Subcutaneous adipose tissue (tissue), 4 donors: ENCODE data around the gene MNT. TPM values are rescaled to one million over a fixed set of nuclear protein-coding genes. Genes with fewer than 3 reads are reported as not detected.

Experiments used
- CTCF ChIP-seq: fragments of 450-650 bp; IDR thresholded peaks from one replicate; pipeline ENCODE4 v1.5.1; 2016; ENCODE audit warnings: low read depth, mild to moderate bottlenecking, control low read depth, antibody characterized with exemption, moderate library complexity
- total RNA-seq, 4 donors: library from RNA; depleted of rRNA; stranded (reverse); fragments of >200 nt; gene quantifications; one replicate each; pipeline ENCODE4 v1.1.0, GENCODE V29; 2016

Gene MNT
- total RNA-seq, 4 donors from 2014 or later = 7.0 to 10.8 (median 9.8) TPM

- TF ChIP-seq CTCF = no peak
These were observed 2.2 kb upstream of the MNT start for GRCh38 chr17:2403044-2403443.

GRCh38 chr17:2402544-2402943 lies 1.7 kb upstream of the MNT start:
- no peak for TF ChIP-seq CTCF

- no peak for TF ChIP-seq CTCF
These were observed 764 bp upstream of the MNT start for GRCh38 chr17:2401426-2402221.

- TF ChIP-seq CTCF = no peak
These were observed 390 bp downstream of the MNT start for GRCh38 chr17:2400474-2400866.

- no peak for TF ChIP-seq CTCF
These were observed 1.0 kb downstream of the MNT start for GRCh38 chr17:2399572-2400473.

- no peak for TF ChIP-seq CTCF
These were observed 1.9 kb downstream of the MNT start for GRCh38 chr17:2398655-2399571.
